Endodermal cell (in vitro differentiated cells): ENCODE measurements around the gene SSH2. TPM values are rescaled to one million over a fixed set of nuclear protein-coding genes. Genes with fewer than 3 reads are reported as not detected.
A peak's percentile ranks its signal among the peaks of the same experiment; 100 is the strongest.

ENCODE experiments used
- DNase-seq: peaks from one replicate; pipeline ENCODE4 v3.0.0-alpha.2; 2017
- H3K27ac ChIP-seq: 2 replicates; pipeline ENCODE4 v1.5.1; 2013; ENCODE audit warnings: mild to moderate bottlenecking, low read depth, low read length, moderate library complexity
- H3K27me3 ChIP-seq: 2 replicates; pipeline ENCODE4 v1.6.1; 2013; ENCODE audit warnings: mild to moderate bottlenecking, low read length, moderate library complexity; ENCODE audit not compliant: insufficient read depth, control insufficient read depth, poor library complexity, severe bottlenecking
- H3K36me3 ChIP-seq: 2 replicates; pipeline ENCODE4 v1.7.0; 2013; ENCODE audit warnings: mild to moderate bottlenecking, low read length, moderate library complexity; ENCODE audit not compliant: control insufficient read depth, insufficient read depth
- H3K4me1 ChIP-seq: one replicate; pipeline ENCODE4 v1.7.0; 2013; ENCODE audit warnings: low read length; ENCODE audit not compliant: control insufficient read depth, insufficient read depth
- H3K4me3 ChIP-seq: 2 replicates; pipeline ENCODE4 v1.5.1; 2013; ENCODE audit warnings: mild to moderate bottlenecking, low read length, moderate library complexity
- H3K9ac ChIP-seq: 2 replicates; pipeline ENCODE4 v1.6.1; 2013; ENCODE audit warnings: mild to moderate bottlenecking, low read length, moderate library complexity; ENCODE audit not compliant: poor library complexity, severe bottlenecking; ENCODE audit errors: extremely low read depth
- H3K9me3 ChIP-seq: 2 replicates; pipeline ENCODE4 v1.6.1; 2013; ENCODE audit warnings: mild to moderate bottlenecking, low read length, moderate library complexity; ENCODE audit not compliant: control insufficient read depth
- H3K27ac Mint-ChIP-seq: 2 replicates; pipeline ENCODE4 v1.8.0; 2020; ENCODE audit warnings: mixed read lengths
- H3K27me3 Mint-ChIP-seq: 2 replicates; pipeline ENCODE4 v1.8.0; 2021; ENCODE audit warnings: mild to moderate bottlenecking, mixed read lengths; ENCODE audit not compliant: insufficient read depth
- H3K36me3 Mint-ChIP-seq: 2 replicates; pipeline ENCODE4 v1.8.0; 2020; ENCODE audit warnings: low read depth, mixed read lengths
- H3K4me1 Mint-ChIP-seq: 2 replicates; pipeline ENCODE4 v1.8.0; 2020; ENCODE audit warnings: mixed read lengths
- H3K4me3 Mint-ChIP-seq: 2 replicates; pipeline ENCODE4 v1.8.0; 2020; ENCODE audit warnings: mild to moderate bottlenecking, moderate library complexity, mixed read lengths
- H3K9me3 Mint-ChIP-seq: 2 replicates; pipeline ENCODE4 v1.8.0; 2020; ENCODE audit warnings: mild to moderate bottlenecking, mixed read lengths
- WGBS, 2 experiments: methylation state at CpG; one replicate each; pipeline versions ENCODE4 v1.1.5 to v1.1.7; 2013; ENCODE audit warnings: missing lambda C conversion rate in 2 of 2, mixed read lengths in 1 of 2; ENCODE audit not compliant: insufficient coverage in 1 of 2, insufficient read length in 1 of 2; 5-methylcytosine and 5-hydroxymethylcytosine counted together
- total RNA-seq, 2 donors: library from RNA; stranded (reverse); fragmentation: NEBNext Ultra II Directional in 1 of 2; extraction: Animal tissue kit (Norgen Biotek cat#: 25700) in 1 of 2; gene quantifications; 2 replicates in 1 of 2; 3 replicates in 1 of 2; pipeline ENCODE4 v1.2.1, GENCODE V29; 2021
- TF ChIP-seq, protein P1 (sequence below): fragments of 200-600 bp; sonication (generic); conservative IDR thresholded peaks from 2 replicates; pipeline ENCODE4 v1.5.0; 2021; ENCODE audit warnings: antibody characterized with exemption, mild to moderate bottlenecking

The SSH2 gene
- total RNA-seq, 2 donors from 2014 or later = 11.3 to 13.5 TPM

DNA sequence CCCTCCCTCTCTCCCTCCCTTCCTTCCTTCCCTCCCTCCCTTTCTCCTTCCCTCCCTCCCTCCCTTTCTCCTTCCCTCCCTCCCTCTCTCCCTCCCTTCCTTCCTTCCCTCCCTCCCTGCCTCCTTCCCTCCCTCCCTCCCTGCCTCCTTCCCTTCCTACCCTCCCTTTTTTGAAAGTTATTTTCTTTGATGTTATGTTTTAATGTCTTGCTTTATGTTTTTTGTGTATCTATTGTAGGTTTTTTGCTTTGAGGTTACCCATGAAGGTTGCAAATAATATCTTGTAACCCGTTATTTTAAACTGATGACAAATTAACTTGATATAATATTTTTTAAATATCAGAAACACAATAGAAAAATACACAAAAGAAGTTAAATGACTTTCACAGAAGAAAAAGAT lies 96.2 kb downstream of the SSH2 start:
- TF ChIP-seq, protein P1, sequence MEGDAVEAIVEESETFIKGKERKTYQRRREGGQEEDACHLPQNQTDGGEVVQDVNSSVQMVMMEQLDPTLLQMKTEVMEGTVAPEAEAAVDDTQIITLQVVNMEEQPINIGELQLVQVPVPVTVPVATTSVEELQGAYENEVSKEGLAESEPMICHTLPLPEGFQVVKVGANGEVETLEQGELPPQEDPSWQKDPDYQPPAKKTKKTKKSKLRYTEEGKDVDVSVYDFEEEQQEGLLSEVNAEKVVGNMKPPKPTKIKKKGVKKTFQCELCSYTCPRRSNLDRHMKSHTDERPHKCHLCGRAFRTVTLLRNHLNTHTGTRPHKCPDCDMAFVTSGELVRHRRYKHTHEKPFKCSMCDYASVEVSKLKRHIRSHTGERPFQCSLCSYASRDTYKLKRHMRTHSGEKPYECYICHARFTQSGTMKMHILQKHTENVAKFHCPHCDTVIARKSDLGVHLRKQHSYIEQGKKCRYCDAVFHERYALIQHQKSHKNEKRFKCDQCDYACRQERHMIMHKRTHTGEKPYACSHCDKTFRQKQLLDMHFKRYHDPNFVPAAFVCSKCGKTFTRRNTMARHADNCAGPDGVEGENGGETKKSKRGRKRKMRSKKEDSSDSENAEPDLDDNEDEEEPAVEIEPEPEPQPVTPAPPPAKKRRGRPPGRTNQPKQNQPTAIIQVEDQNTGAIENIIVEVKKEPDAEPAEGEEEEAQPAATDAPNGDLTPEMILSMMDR = no peak
- Histone ChIP-seq H3K4me3 (no peak overlapping the region), H3K4me1 (no peaks in the 10 kb centered on the region), H3K9me3 (no peaks in the 10 kb centered on the region), H3K27ac (no peak overlapping the region), H3K9ac (no peak overlapping the region), H3K36me3 (no peaks in the 10 kb centered on the region), H3K27me3 (no peaks in the 10 kb centered on the region)
- no CpG with 5 or more reads among the region's 1 CpG for whole genome bisulfite sequencing, 2 experiments
- H3K27ac Mint-ChIP-seq = no peak overlapping the region
- H3K9me3 Mint-ChIP-seq = no peaks in the 10 kb centered on the region
- H3K27me3 Mint-ChIP-seq = no peaks in the 10 kb centered on the region
- no peak overlapping the region for H3K4me3 Mint-ChIP-seq
- no peaks in the 10 kb centered on the region for H3K36me3 Mint-ChIP-seq
- H3K4me1 Mint-ChIP-seq = peaks cover 9% of the 10 kb centered on the region
- DNase-seq = no peak

DNA sequence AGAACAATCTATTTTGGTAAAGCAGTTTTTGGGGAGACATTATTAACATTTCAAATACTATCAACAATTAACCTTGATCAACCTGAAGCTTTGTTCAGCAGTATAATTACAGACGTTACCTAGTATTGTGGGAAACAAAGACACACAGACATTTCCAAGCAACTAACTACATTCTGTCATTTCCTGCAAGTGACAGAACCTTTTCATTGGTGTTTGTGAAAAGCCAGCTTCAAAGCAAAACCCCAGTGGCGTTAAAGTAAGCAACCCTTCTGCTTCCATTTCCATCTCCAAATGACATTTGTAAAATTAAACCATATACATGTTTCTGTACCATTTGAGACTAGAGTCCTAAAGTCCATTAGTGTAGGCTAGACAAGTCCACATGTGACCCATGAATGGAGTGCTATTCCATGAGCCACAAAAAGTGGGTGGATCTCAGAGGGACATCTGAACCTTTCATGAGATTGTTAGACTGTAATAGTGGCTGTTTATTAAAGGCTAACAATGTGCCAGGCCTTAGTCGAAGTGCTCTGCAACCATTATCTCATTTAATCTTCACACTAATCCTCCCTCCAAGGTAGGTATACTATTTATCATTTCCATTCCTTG lies 101.2 kb downstream of the SSH2 start:
- H3K36me3 Mint-ChIP-seq = no peaks in the 10 kb centered on the region
- peaks cover 6% of the 10 kb centered on the region for H3K4me1 ChIP-seq
- no peaks in the 10 kb centered on the region for H3K27me3 Mint-ChIP-seq

DNA sequence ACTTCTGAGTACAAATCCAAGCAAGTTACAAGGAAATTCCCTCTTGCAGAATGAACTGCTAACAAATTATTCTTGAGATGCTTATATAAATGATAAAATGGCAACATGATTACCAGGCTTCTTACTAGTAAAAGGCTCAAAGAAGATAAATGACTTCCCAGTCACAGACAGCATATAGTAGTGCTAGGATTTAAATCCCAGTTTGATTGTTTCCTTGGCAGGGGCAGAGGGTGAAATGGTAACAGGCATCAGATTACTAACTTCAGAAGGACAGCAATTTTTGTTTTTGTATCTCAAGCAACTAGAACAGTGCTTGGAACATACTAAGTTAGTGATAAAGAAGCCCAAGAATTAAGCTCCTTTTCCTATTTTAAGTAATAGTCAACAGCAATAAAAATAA lies 102.8 kb downstream of the SSH2 start:
- Histone ChIP-seq H3K4me1 (peaks cover 6% of the 10 kb centered on the region), H3K27me3 (no peaks in the 10 kb centered on the region), H3K36me3 (no peaks in the 10 kb centered on the region), H3K9me3 (no peaks in the 10 kb centered on the region), H3K9ac (no peak overlapping the region), H3K4me3 (peak overlapping the region; percentile 5), H3K27ac (no peak overlapping the region)
- peaks cover 36% of the 10 kb centered on the region for H3K4me1 Mint-ChIP-seq
- H3K27ac Mint-ChIP-seq = peak overlapping the region; percentile 24
- H3K4me3 Mint-ChIP-seq = no peak overlapping the region
- H3K9me3 Mint-ChIP-seq = no peaks in the 10 kb centered on the region
- DNase-seq = no peak
- no peaks in the 10 kb centered on the region for H3K27me3 Mint-ChIP-seq
- H3K36me3 Mint-ChIP-seq = no peaks in the 10 kb centered on the region
- TF ChIP-seq, protein P1 = no peak

More for the DNA sequence above, 101.2 kb downstream of the SSH2 start:
- Mint-ChIP-seq H3K4me1 (peaks cover 36% of the 10 kb centered on the region), H3K27ac (peak overlapping the region; percentile 48), H3K4me3 (no peak overlapping the region), H3K9me3 (no peaks in the 10 kb centered on the region)
- Histone ChIP-seq H3K9ac (no peak overlapping the region), H3K9me3 (no peaks in the 10 kb centered on the region), H3K27me3 (no peaks in the 10 kb centered on the region), H3K4me3 (peak overlapping the region; percentile 5), H3K27ac (no peak overlapping the region), H3K36me3 (no peaks in the 10 kb centered on the region)
- 80 to 81% methylated on average over 3 of the region's 3 CpGs for WGBS, 2 experiments
- no peak for DNase-seq
- TF ChIP-seq, protein P1 = no peak
